Common myeloid progenitor, CD34-positive (primary cell): ENCODE results near the gene LRRC3C.

Experiments
- CTCF ChIA-PET: fragments of 350-600 bp; sonication (Branson Sonifier 250); formaldehyde crosslinking; loops from one replicate; lab custom pipeline; 2021; ENCODE audit warnings: antibody characterized with exemption; lab: Charles Lee
- POLR2A ChIA-PET: fragments of 350-600 bp; sonication (Branson Sonifier 250); formaldehyde crosslinking; loops from one replicate; lab custom pipeline; 2021; ENCODE audit warnings: antibody characterized with exemption; lab: Charles Lee
- DNase-seq, 3 donors: peaks; one replicate each; pipeline versions ENCODE4 v3.0.0 to v3.0.0-alpha.2; 2013
- H3K27ac ChIP-seq, 2 experiments: 1 replicate in 1 of 2; 2 replicates in 1 of 2; pipeline ENCODE4 v1.7.0; 2013; ENCODE audit warnings: inconsistent platforms in 2 of 2, low read length in 2 of 2, mild to moderate bottlenecking in 2 of 2, low read depth in 1 of 2, moderate library complexity in 1 of 2; ENCODE audit not compliant: severe bottlenecking in 2 of 2, insufficient read depth in 1 of 2, poor library complexity in 1 of 2
- H3K27me3 ChIP-seq, 5 experiments: replicated peaks in 2 of 5; 1 replicate in 3 of 5; 2 replicates in 2 of 5; pipeline versions ENCODE4 v1.6.1 to v1.7.0; 2013; ENCODE audit warnings: low read length in 4 of 5, mild to moderate bottlenecking in 2 of 5, moderate library complexity in 2 of 5, inconsistent platforms in 1 of 5; ENCODE audit not compliant: insufficient read depth in 5 of 5, control insufficient read depth in 4 of 5
- H3K36me3 ChIP-seq, 4 experiments: 1 replicate in 2 of 4; 2 replicates in 2 of 4; pipeline versions ENCODE4 v1.6.1 to v1.7.0; 2013; ENCODE audit warnings: low read length in 3 of 4, control low read depth in 1 of 4, mild to moderate bottlenecking in 1 of 4; ENCODE audit not compliant: control insufficient read depth in 4 of 4, insufficient read depth in 4 of 4
- H3K4me1 ChIP-seq, 4 experiments: 1 replicate in 3 of 4; 2 replicates in 1 of 4; pipeline versions ENCODE4 v1.6.1 to v1.7.1; 2013; ENCODE audit warnings: low read length in 3 of 4, mild to moderate bottlenecking in 3 of 4, control low read depth in 1 of 4, inconsistent platforms in 1 of 4, moderate library complexity in 1 of 4; ENCODE audit not compliant: control insufficient read depth in 4 of 4, insufficient read depth in 4 of 4; ENCODE audit errors: control extremely low read depth in 1 of 4
- H3K4me3 ChIP-seq, 7 experiments: 1 replicate in 4 of 7; 2 replicates in 3 of 7; pipeline versions ENCODE4 v1.5.1 to v1.7.0; 2013; ENCODE audit warnings: mild to moderate bottlenecking in 7 of 7, low read length in 6 of 7, moderate library complexity in 6 of 7, inconsistent platforms in 2 of 7, low read depth in 2 of 7, control low read depth in 1 of 7; ENCODE audit not compliant: insufficient read depth in 4 of 7, control insufficient read depth in 1 of 7; ENCODE audit errors: extremely low read depth in 1 of 7
- H3K9me3 ChIP-seq, 5 experiments: 1 replicate in 4 of 5; 2 replicates in 1 of 5; pipeline versions ENCODE4 v1.6.1 to v1.7.1; 2013; ENCODE audit warnings: low read length in 4 of 5, mild to moderate bottlenecking in 2 of 5, inconsistent platforms in 1 of 5, low read depth in 1 of 5, moderate library complexity in 1 of 5; ENCODE audit not compliant: control insufficient read depth in 4 of 5, insufficient read depth in 2 of 5; ENCODE audit errors: control extremely low read depth in 1 of 5
- WGBS: methylation state at CpG from one replicate; pipeline ENCODE4 v1.1.5; 2013; ENCODE audit not compliant: insufficient coverage; 5-methylcytosine and 5-hydroxymethylcytosine counted together

The LRRC3C gene

DNA sequence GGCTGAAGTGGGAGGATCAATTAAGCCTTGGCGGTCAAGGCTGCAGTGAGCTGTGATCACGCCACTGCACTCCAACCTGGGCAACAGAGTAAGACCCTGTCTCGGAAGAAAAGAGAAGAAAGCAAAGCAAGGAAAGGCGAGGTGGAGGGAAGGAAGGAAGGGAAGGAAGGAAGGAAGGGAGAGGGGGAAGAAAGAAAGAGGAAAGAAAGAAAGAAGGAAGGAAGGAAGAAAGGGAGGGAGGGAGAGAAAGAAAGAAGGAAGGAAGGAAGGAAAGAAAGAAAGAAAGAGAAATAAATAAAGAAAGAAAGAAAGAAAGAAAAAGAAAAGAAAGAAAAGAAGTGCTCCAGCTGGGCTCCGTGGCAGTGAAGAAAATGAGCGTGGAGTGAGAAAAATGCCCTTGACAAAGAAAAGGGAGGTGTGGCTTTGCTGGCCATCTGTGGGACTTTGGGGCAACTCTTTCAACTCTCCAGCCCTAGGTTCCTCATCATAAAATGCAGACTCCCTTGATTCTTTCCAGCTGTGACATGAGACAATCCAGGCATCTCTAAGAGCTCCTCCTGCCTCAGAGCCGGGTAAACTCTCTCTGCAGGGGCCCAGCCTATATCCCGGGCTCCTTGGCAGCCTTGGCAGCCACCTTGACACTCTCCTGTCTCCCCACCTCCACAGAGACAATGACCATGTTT, 37.6 kb downstream of the LRRC3C start:
- ChIA-PET POLR2A (interaction anchor here (0.7 to 0.8 kb wide), 2 partner anchors 10 to 17 kb away, joined by 3 read pairs; no protein-coding TSS in a partner anchor), CTCF (interaction anchor here (1.9 to 14.2 kb wide), 2 partner anchors 13 to 26 kb away, joined by 4 to 197 read pairs; partner anchors contain the start of gene PSMD3)
- no peak for DNase-seq

DNA sequence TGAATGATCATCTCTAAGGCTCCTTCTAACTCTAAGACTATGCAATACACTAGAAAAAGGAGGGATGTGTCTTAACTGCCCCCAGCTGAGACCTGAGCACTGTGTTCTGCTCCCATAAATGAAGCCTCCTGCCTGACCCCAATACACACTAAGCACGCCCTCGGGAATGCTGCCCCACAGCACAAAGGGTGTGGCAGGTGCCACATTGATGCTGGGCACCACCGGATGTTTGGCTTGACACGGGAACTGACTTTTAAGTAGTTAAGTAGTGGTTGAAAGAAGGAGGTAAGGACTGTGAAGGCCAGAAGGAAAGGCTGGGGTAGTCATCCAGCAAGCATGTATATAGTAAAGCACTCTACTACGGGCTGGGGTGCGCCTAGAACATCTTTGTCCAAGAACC, 39.2 kb downstream of the LRRC3C start:
- POLR2A ChIA-PET: interaction anchor here (0.6 kb wide), 1 partner anchor 182 kb away, joined by 3 read pairs; no protein-coding TSS in a partner anchor
- no peak overlapping the region for H3K27ac ChIP-seq

More for the DNA sequence above, 37.6 kb downstream of the LRRC3C start:
- Histone ChIP-seq H3K27ac (no peak overlapping the region), H3K9me3 (no peaks in the 10 kb centered on the region), H3K27me3 (peaks cover 0 to 1% (median 0%) of the 10 kb centered on the region in 5 experiments), H3K4me1 (peaks cover 0 to 8% (median 0%) of the 10 kb centered on the region in 4 experiments), H3K36me3 (no peaks in the 10 kb centered on the region), H3K4me3 (no peak overlapping the region)
- WGBS: 93% methylated on average over 8 of the region's 8 CpGs

DNA sequence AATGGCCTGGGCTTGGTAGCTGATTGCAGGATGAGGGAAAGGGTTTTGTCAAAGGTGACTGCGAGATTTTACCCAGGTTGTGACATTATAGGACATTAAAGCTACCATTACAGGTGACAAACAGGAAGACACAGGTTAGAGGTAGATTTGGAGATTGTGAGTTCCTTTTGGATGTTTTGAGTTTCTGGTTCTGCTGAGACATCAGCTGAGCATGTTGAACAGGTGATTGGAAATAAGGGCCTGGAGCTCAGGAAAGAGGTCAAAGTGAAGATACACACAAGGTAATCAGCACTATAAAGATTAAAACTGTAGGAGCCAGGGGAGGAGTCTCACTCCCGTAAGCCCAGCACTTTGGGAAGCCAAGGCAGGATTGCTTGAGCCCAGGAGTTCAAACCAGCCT, 41.2 kb downstream of the LRRC3C start:
- POLR2A ChIA-PET: no interaction called here
- Histone ChIP-seq H3K36me3 (no peaks in the 10 kb centered on the region), H3K9me3 (no peaks in the 10 kb centered on the region), H3K4me3 (no peak overlapping the region), H3K27me3 (peaks cover 0 to 8% (median 0%) of the 10 kb centered on the region in 5 experiments), H3K27ac (no peak overlapping the region), H3K4me1 (peaks cover 0 to 25% (median 0%) of the 10 kb centered on the region in 4 experiments)
- no peak for DNase-seq
- WGBS: 80% methylated on average over 1 of the region's 2 CpGs
- CTCF ChIA-PET: interaction anchor here (0.9 to 1.2 kb wide), 2 partner anchors 10 to 12 kb away, joined by 3 to 5 read pairs; partner anchors contain the start of gene PSMD3

More for the DNA sequence above, 39.2 kb downstream of the LRRC3C start:
- CTCF ChIA-PET: interaction anchor here (0.6 to 14.2 kb wide), 4 partner anchors 11 to 1008 kb away, joined by 4 to 197 read pairs (median 4); partner anchors contain the start of gene PSMD3
- H3K27me3 ChIP-seq: peaks cover 0 to 8% (median 0%) of the 10 kb centered on the region in 5 experiments
- no peak overlapping the region for H3K4me3 ChIP-seq
- no peaks in the 10 kb centered on the region for H3K9me3 ChIP-seq
- H3K4me1 ChIP-seq: peaks cover 0 to 16% (median 0%) of the 10 kb centered on the region in 4 experiments
- 100% methylated on average over 4 of the region's 6 CpGs for WGBS
- no peaks in the 10 kb centered on the region for H3K36me3 ChIP-seq
- DNase-seq: no peak

DNA sequence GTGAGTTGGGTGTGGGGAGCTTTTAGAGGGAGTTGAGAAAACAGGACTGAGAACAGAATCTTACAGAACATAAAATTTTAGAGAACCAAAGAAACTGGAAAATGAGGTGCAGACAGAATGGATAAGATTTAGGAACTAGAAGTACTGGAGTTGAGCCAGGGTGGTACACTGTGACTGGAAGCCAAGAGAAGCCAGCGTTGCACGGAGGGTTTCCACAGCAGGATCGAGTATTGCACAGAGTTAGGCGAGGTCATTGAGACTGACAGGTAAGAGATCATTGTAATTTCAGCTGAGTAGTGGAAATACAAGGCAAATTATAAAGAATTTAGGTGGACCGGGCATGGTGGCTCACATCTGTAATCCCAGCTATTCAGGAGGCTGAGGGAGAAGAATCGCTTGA, 41.8 kb downstream of the LRRC3C start:
- Histone ChIP-seq H3K4me1 (peaks cover 0 to 25% (median 0%) of the 10 kb centered on the region in 4 experiments), H3K27me3 (peaks cover 0 to 8% (median 0%) of the 10 kb centered on the region in 5 experiments), H3K9me3 (no peaks in the 10 kb centered on the region), H3K27ac (no peak overlapping the region), H3K4me3 (no peak overlapping the region), H3K36me3 (no peaks in the 10 kb centered on the region)
- ChIA-PET POLR2A (no interaction called here), CTCF (interaction anchor here (1.0 to 1.2 kb wide), 2 partner anchors 9 to 11 kb away, joined by 3 read pairs; no protein-coding TSS in a partner anchor)
- DNase-seq: no peak
- 92% methylated on average over 6 of the region's 6 CpGs for WGBS

DNA sequence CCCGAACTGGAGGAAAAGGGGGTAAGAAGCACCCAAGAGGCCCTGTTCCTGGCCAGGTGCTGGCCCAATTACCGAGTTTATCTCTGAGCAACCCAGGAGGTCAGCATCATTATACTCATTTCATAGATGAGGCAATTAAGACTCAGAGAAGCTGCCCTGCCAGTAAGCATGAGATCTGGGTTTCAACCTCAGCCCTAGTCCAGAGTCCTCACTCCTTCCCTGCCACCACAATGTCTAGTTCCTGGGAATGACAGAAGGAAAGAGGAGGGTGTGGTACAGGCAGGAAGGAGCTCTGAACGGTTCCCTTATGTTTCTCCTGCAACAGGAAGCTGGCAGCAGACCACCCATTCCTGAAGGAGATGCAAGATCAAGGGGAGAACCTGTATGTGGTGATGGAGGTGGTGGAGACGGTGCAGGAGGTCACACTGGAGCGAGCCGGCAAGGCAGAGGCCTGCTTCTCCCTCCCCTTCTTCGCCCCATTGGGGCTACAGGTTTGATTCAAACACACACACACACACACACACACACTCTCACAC, 42.7 kb downstream of the LRRC3C start:
- Histone ChIP-seq H3K4me1 (peaks cover 0 to 25% (median 0%) of the 10 kb centered on the region in 4 experiments), H3K27me3 (peaks cover 0 to 8% (median 0%) of the 10 kb centered on the region in 5 experiments), H3K9me3 (no peaks in the 10 kb centered on the region), H3K36me3 (no peaks in the 10 kb centered on the region), H3K27ac (no peak overlapping the region), H3K4me3 (no peak overlapping the region)
- ChIA-PET CTCF (interaction anchor here (1.0 to 1.1 kb wide), 2 partner anchors 8 to 9 kb away, joined by 3 to 4 read pairs; partner anchors contain the start of gene GSDMA), POLR2A (no interaction called here)
- no peak for DNase-seq
- 0% methylated on average over 1 of the region's 7 CpGs for WGBS

DNA sequence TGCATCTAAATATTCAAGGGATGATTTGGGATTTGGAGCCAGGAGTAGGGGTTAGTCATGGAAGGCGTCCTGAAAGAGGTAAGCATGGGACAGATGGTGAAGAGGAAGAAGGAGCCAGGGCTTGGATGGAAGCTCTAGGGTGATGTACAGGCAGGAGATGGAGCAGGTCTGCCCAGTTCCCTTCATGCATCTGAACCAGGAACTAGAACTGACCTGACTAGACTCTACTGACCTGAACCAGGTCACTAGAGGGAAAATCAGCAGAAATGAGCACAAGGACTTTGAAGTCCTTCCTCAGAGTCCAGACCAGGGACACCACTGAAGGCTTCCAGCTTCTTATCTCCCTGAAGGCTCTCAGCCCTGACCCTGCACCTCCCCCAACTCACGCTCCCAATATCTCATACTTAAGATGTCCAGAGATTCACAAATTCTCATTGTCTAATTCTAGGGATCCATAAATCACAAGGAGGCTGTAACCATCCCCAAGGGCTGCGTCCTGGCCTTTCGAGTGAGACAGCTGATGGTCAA, 43.6 kb downstream of the LRRC3C start:
- H3K4me3 ChIP-seq: no peak overlapping the region
- ChIA-PET CTCF (interaction anchor here (1.1 to 1.3 kb wide), 2 partner anchors 9 kb away, joined by 4 to 5 read pairs; partner anchors contain the start of genes GSDMA and PSMD3), POLR2A (no interaction called here)
- peaks cover 0 to 10% (median 0%) of the 10 kb centered on the region in 5 experiments for H3K27me3 ChIP-seq
- no peak for DNase-seq
- H3K4me1 ChIP-seq: peaks cover 0 to 25% (median 0%) of the 10 kb centered on the region in 4 experiments
- 92% methylated on average over 3 of the region's 4 CpGs for WGBS
- no peaks in the 10 kb centered on the region for H3K36me3 ChIP-seq
- no peak overlapping the region for H3K27ac ChIP-seq
- no peaks in the 10 kb centered on the region for H3K9me3 ChIP-seq
